ENCODE results near the gene RBM26. TPM values are rescaled to one million over a fixed set of nuclear protein-coding genes. Genes with fewer than 3 reads are reported as not detected.

Gene RBM26
- total RNA-seq, 1 experiment from 2014 or later = 70.5 TPM

GRCh38 chr13:79432992-79433391 lies 26.9 kb upstream of the RBM26 start:
- Histone ChIP-seq H4K91ac (ENCODE audit: insufficient read length, low read depth, low read length) (no peak overlapping the region), H4K5ac (ENCODE audit: insufficient read length, low read depth, low read length) (no peak overlapping the region), H2BK20ac (ENCODE audit: low read depth, low read length, poor library complexity, severe bottlenecking) (no peak overlapping the region), H2BK120ac (ENCODE audit: low read depth, low read length, poor library complexity, severe bottlenecking) (no peak overlapping the region), H3K18ac (ENCODE audit: insufficient read length, low read depth, low read length) (no peak overlapping the region), H3K4ac (ENCODE audit: low read depth, low read length) (no peak overlapping the region), H3K56ac (ENCODE audit: insufficient read length, low read depth, low read length) (no peak overlapping the region), H3K4me1 (ENCODE audit: insufficient read depth, low read length) (no peaks in the 10 kb centered on the region), H3K27me3 (ENCODE audit: insufficient read depth, low read length) (no peaks in the 10 kb centered on the region), H3K23me2 (ENCODE audit: insufficient read length, low read depth, low read length, poor library complexity, severe bottlenecking) (no peaks in the 10 kb centered on the region), H3K4me2 (ENCODE audit: insufficient read depth, insufficient read length, low read length) (no peak overlapping the region), H2AFZ (ENCODE audit: low read length) (no peak overlapping the region), H3K79me2 (ENCODE audit: insufficient read depth, low read length) (no peaks in the 10 kb centered on the region), H2BK5ac (ENCODE audit: insufficient read length, low read length) (no peak overlapping the region), H3K23ac (ENCODE audit: insufficient read length, low read depth, low read length) (no peak overlapping the region), H2AK5ac (ENCODE audit: insufficient read length, low read length) (no peak overlapping the region), H3K27ac (ENCODE audit: insufficient read length, low read depth, low read length) (no peak overlapping the region), H3K79me1 (ENCODE audit: insufficient read depth, low read depth, low read length, poor library complexity, severe bottlenecking) (no peaks in the 10 kb centered on the region), H3K9me3 (ENCODE audit: control insufficient read depth, low read depth, low read length) (no peaks in the 10 kb centered on the region), H3K9ac (ENCODE audit: extremely low read depth, insufficient read length, low read length) (no peak overlapping the region), H3K14ac (ENCODE audit: insufficient read depth, low read length) (no peak overlapping the region), H3T11ph (ENCODE audit: low read length) (no peak overlapping the region), H4K20me1 (ENCODE audit: control insufficient read depth, insufficient read depth, insufficient read length) (no peaks in the 10 kb centered on the region), H2BK15ac (ENCODE audit: low read depth, low read length) (no peak overlapping the region), H4K8ac (replicated peaks; ENCODE audit: insufficient read length, low read depth, low read length) (no peak overlapping the region), H2BK12ac (ENCODE audit: insufficient read length, low read depth, low read length) (no peak overlapping the region)
- Mint-ChIP-seq H3K4me3 (no peak overlapping the region), H3K4me1 (no peaks in the 10 kb centered on the region), H3K27ac (no peak overlapping the region), H3K27me3 (ENCODE audit: low read depth) (no peaks in the 10 kb centered on the region; the same call in 1 of the 2 replicates), H3K9me3 (no peaks in the 10 kb centered on the region), H3K36me3 (ENCODE audit: insufficient read depth in 1 of 3, low read depth in 3 of 3) (no peaks in the 10 kb centered on the region)
- no peak for TF ChIP-seq CTCF (conservative IDR thresholded peaks at IDR 0.05)
- no peak for DNase-seq
- WGBS (ENCODE audit: extremely low coverage, insufficient read length, low lambda C conversion rate) = no CpG with 5 or more reads among the region's 11 CpGs
